HepG2 (cell line): ENCODE results near the gene GSK3A. TPM values are rescaled to one million over a fixed set of nuclear protein-coding genes. Genes with fewer than 3 reads are reported as not detected.

Source experiments
- AHDC1 ChIP-seq: sonication (generic); formaldehyde crosslinking; IDR thresholded peaks from 2 replicates; pipeline ENCODE4 v1.5.1; 2020; ENCODE audit warnings: mild to moderate bottlenecking, missing genetic modification reagents, borderline replicate concordance
- ARNT2 ChIP-seq: sonication (generic); formaldehyde crosslinking; IDR thresholded peaks from 2 replicates; pipeline ENCODE4 v1.8.0; 2022; ENCODE audit warnings: mild to moderate bottlenecking, low read depth, missing genetic modification reagents, moderate library complexity
- DNMT3B ChIP-seq: conservative IDR thresholded peaks from 2 replicates; pipeline ENCODE4 v1.6.1; 2016; ENCODE audit warnings: missing biosample characterization, control low read depth
- ELF1 ChIP-seq: sonication (generic); formaldehyde crosslinking; IDR thresholded peaks from 2 replicates; pipeline ENCODE4 v1.4.0; 2020; ENCODE audit warnings: missing genetic modification reagents
- ETV5 ChIP-seq: IDR thresholded peaks from 2 replicates; pipeline ENCODE4 v1.6.1; 2018; ENCODE audit warnings: missing biosample characterization, missing genetic modification reagents, inconsistent platforms, borderline replicate concordance
- FOXO4 ChIP-seq: sonication (generic); formaldehyde crosslinking; conservative IDR thresholded peaks from 2 replicates; pipeline ENCODE4 v1.8.1; 2023; ENCODE audit warnings: missing genetic modification reagents
- IKZF1 ChIP-seq: fragments of 450-650 bp; IDR thresholded peaks from 2 replicates; pipeline ENCODE4 v1.7.1; 2016
- NCOR1 ChIP-seq: fragments of 200-600 bp; sonication (generic); IDR thresholded peaks from 2 replicates; pipeline ENCODE4 v1.7.0; 2017; ENCODE audit warnings: antibody characterized with exemption, low read length, borderline replicate concordance
- RBM22 ChIP-seq: fragments of 200-400 bp; formaldehyde crosslinking; optimal IDR thresholded peaks from 2 replicates; pipeline ENCODE3; 2017; ENCODE audit warnings: mild to moderate bottlenecking, low read length, moderate library complexity
- SALL2 ChIP-seq: sonication (generic); formaldehyde crosslinking; IDR thresholded peaks from 2 replicates; pipeline ENCODE4 v1.8.1; 2023; ENCODE audit warnings: mild to moderate bottlenecking, missing genetic modification reagents, inconsistent platforms
- SUZ12 ChIP-seq: fragments of 150-350 bp; IDR thresholded peaks from 2 replicates; pipeline ENCODE4 v1.6.1; 2014; ENCODE audit warnings: low read depth, low read length
- TBP ChIP-seq: sonication (generic); formaldehyde crosslinking; IDR thresholded peaks from 2 replicates; pipeline ENCODE4 v1.5.0; 2020; ENCODE audit warnings: missing genetic modification reagents
- THRA ChIP-seq: sonication (generic); formaldehyde crosslinking; IDR thresholded peaks from 2 replicates; pipeline ENCODE4 v1.4.0; 2020; ENCODE audit warnings: missing genetic modification reagents, borderline replicate concordance
- ZBTB1 ChIP-seq: sonication (generic); formaldehyde crosslinking; IDR thresholded peaks from 2 replicates; pipeline ENCODE4 v1.4.0; 2020; ENCODE audit warnings: missing genetic modification reagents, borderline replicate concordance
- ZBTB42 ChIP-seq: sonication (generic); formaldehyde crosslinking; IDR thresholded peaks from 2 replicates; pipeline ENCODE4 v1.5.0; 2020; ENCODE audit warnings: mild to moderate bottlenecking, missing genetic modification reagents
- ZC3H4 ChIP-seq: sonication (generic); formaldehyde crosslinking; IDR thresholded peaks from 2 replicates; pipeline ENCODE4 v1.4.0; 2020; ENCODE audit warnings: missing genetic modification reagents, borderline replicate concordance
- ZKSCAN5 ChIP-seq: sonication (generic); formaldehyde crosslinking; IDR thresholded peaks from 2 replicates; pipeline ENCODE4 v1.5.1; 2020; ENCODE audit warnings: mild to moderate bottlenecking, missing genetic modification reagents
- ZNF33A ChIP-seq: sonication (generic); formaldehyde crosslinking; IDR thresholded peaks from 2 replicates; pipeline ENCODE4 v1.5.1; 2020; ENCODE audit warnings: missing genetic modification reagents, mild to moderate bottlenecking, moderate library complexity, borderline replicate concordance
- ZNF589 ChIP-seq: sonication (generic); formaldehyde crosslinking; conservative IDR thresholded peaks from 2 replicates; pipeline ENCODE4 v1.8.0; 2022; ENCODE audit warnings: mild to moderate bottlenecking, moderate library complexity, missing genetic modification reagents
- ZNF775 ChIP-seq: sonication (generic); formaldehyde crosslinking; IDR thresholded peaks from 2 replicates; pipeline ENCODE4 v1.4.0; 2020; ENCODE audit warnings: missing genetic modification reagents, mild to moderate bottlenecking, moderate library complexity, borderline replicate concordance
- ZNF879 ChIP-seq: sonication (generic); formaldehyde crosslinking; IDR thresholded peaks from 2 replicates; pipeline ENCODE4 v1.8.1; 2023; ENCODE audit warnings: missing genetic modification reagents
- ZSCAN29 ChIP-seq: sonication (generic); formaldehyde crosslinking; conservative IDR thresholded peaks from 2 replicates; pipeline ENCODE4 v1.4.0; 2020; ENCODE audit warnings: mild to moderate bottlenecking, missing genetic modification reagents
- polyA plus RNA-seq, 8 experiments: library from polyadenylated mRNA; depleted of rRNA in 3 of 8; stranded (reverse) in 7 of 8; unstranded in 1 of 8; fragments of >200 nt; fragmentation: Illumina TruSeq in 4 of 8; extraction: Trizol in 4 of 8; gene quantifications; 2 replicates each; pipeline versions ENCODE4 v1.2.1 to v1.2.3, GENCODE V29; 2011 to 2016; ENCODE audit warnings: low read depth in 4 of 8, missing spikeins in 1 of 8, mixed read lengths in 1 of 8; ENCODE audit not compliant: insufficient read depth in 1 of 8
- total RNA-seq, 5 experiments: library from RNA; depleted of rRNA; stranded (reverse); fragments of >200 nt; fragmentation: Illumina TruSeq; extraction: Trizol; gene quantifications; 2 replicates each; pipeline ENCODE4 v1.2.3, GENCODE V29; 2016; ENCODE audit warnings: low read depth in 1 of 5

Gene GSK3A
- total and polyA plus RNA-seq, 2 of the 13 experiments (the other 11 are each of a cell fraction or from before 2014, with no cell fraction given): 16.9 to 52.5 TPM

GRCh38 chr19:42242512-42243409 lies at the start of gene GSK3A (continued):
- TF ChIP-seq SALL2 (CRISPR knock-in tag) (peak; percentile 68; the same call in 1 of the 2 replicates), ZC3H4 (CRISPR knock-in tag) (no peak), ARNT2 (peak; percentile 62), ELF1 (CRISPR knock-in tag) (peak; percentile 95), NCOR1 (0 out of 2 replicates have a peak, but pooled peaks have one; percentile 14), ZNF589 (CRISPR knock-in tag) (no peak), RBM22 (no peak), TBP (CRISPR knock-in tag) (peak; percentile 98), ZNF33A (CRISPR knock-in tag) (no peak), ZKSCAN5 (CRISPR knock-in tag) (no peak), THRA (CRISPR knock-in tag) (peak; percentile 79; the same call in 1 of the 2 replicates), DNMT3B (CRISPR knock-in tag) (0 out of 2 replicates have a peak, but pooled peaks have one; percentile 24), ZSCAN29 (no peak; the same call in 1 of the 2 replicates), SUZ12 (peak; percentile 82), ZNF879 (CRISPR knock-in tag) (0 out of 2 replicates have a peak, but pooled peaks have one; percentile 47), AHDC1 (CRISPR knock-in tag) (no peak), ZNF775 (no peak), ZBTB1 (CRISPR knock-in tag) (no peak), FOXO4 (no peak), ZBTB42 (no peak), IKZF1 (no peak), ETV5 (CRISPR knock-in tag) (no peak; the same call in 1 of the 2 replicates)
